H1 (cell line): Measurements from ENCODE around the gene GPRIN3. TPM values are rescaled to one million over a fixed set of nuclear protein-coding genes. Genes with fewer than 3 reads are reported as not detected.

Experiments used
- CTCF ChIA-PET: fragments of 300-600 bp; sonication (Branson Sonifier 250); formaldehyde crosslinking; loops from one replicate; lab custom pipeline; 2021; ENCODE audit not compliant: partially characterized antibody; lab: Charles Lee
- POLR2A ChIA-PET: fragments of 300-600 bp; sonication (Branson Sonifier 250); formaldehyde crosslinking; loops from one replicate; lab custom pipeline; 2021; ENCODE audit warnings: inconsistent platforms; ENCODE audit not compliant: partially characterized antibody; lab: Charles Lee
- DNase-seq, 2 experiments: peaks; one replicate each; pipeline versions ENCODE4 v3.0.0 to v3.0.0-alpha.2; 2010 to 2022; ENCODE audit warnings: low spot score in 2 of 2, low read depth in 1 of 2, mixed read lengths in 1 of 2
- FAIRE-seq: peaks from 2 replicates; lab custom pipeline; 2011; peaks lifted over from hg19 to GRCh38; lab: Jason Lieb, UNC
- H2AFZ ChIP-seq: 2 replicates; pipeline ENCODE4 v1.8.1; 2012; ENCODE audit warnings: low read length, inconsistent platforms
- H2AK5ac ChIP-seq: 2 replicates; pipeline ENCODE4 v1.6.1; 2013; ENCODE audit warnings: low read depth, low read length
- H2BK120ac ChIP-seq: replicated peaks from 2 replicates; pipeline ENCODE3; 2013; ENCODE audit warnings: low read depth, low read length, inconsistent platforms
- H2BK12ac ChIP-seq: 2 replicates; pipeline ENCODE4 v1.6.1; 2013; ENCODE audit warnings: low read depth, low read length
- H2BK15ac ChIP-seq: 2 replicates; pipeline ENCODE4 v1.6.1; 2013; ENCODE audit warnings: low read length
- H2BK20ac ChIP-seq: 2 replicates; pipeline ENCODE4 v1.6.1; 2013; ENCODE audit warnings: low read length
- H2BK5ac ChIP-seq: 2 replicates; pipeline ENCODE4 v1.6.1; 2013; ENCODE audit warnings: low read depth, low read length
- H3K14ac ChIP-seq: 2 replicates; pipeline ENCODE4 v1.6.1; 2013; ENCODE audit warnings: inconsistent platforms; ENCODE audit not compliant: insufficient read length
- H3K18ac ChIP-seq: 2 replicates; pipeline ENCODE4 v1.6.1; 2013; ENCODE audit warnings: low read length; ENCODE audit errors: extremely low read depth
- H3K23ac ChIP-seq: 2 replicates; pipeline ENCODE4 v1.6.1; 2013; ENCODE audit warnings: inconsistent platforms; ENCODE audit not compliant: insufficient read length
- H3K23me2 ChIP-seq: 2 replicates; pipeline ENCODE4 v1.6.1; 2013; ENCODE audit warnings: low read depth, low read length
- H3K27ac ChIP-seq: 2 replicates; pipeline ENCODE4 v1.6.1; 2011; ENCODE audit warnings: low read depth, low read length, inconsistent platforms
- H3K27me3 ChIP-seq, 4 experiments: replicated peaks in 1 of 4; 1 replicate in 1 of 4; 2 replicates in 3 of 4; pipeline versions ENCODE4 v1.6.1 to v1.8.1; 2011 to 2013; ENCODE audit warnings: low read length in 3 of 4, mild to moderate bottlenecking in 3 of 4, inconsistent platforms in 2 of 4, mixed read lengths in 2 of 4, moderate library complexity in 1 of 4; ENCODE audit not compliant: control insufficient read depth in 3 of 4, insufficient read depth in 3 of 4; ENCODE audit errors: extremely low read depth in 1 of 4
- H3K36me3 ChIP-seq, 4 experiments: 2 replicates each; pipeline versions ENCODE4 v1.6.1 to v1.8.1; 2011 to 2013; ENCODE audit warnings: mild to moderate bottlenecking in 4 of 4, low read length in 3 of 4, moderate library complexity in 2 of 4, control low read depth in 1 of 4, inconsistent platforms in 1 of 4; ENCODE audit not compliant: insufficient read depth in 4 of 4, control insufficient read depth in 2 of 4
- H3K4ac ChIP-seq: replicated peaks from 2 replicates; pipeline ENCODE3; 2013; ENCODE audit warnings: low read length, low read depth, mixed read lengths, inconsistent platforms; ENCODE audit not compliant: insufficient read length
- H3K4me1 ChIP-seq, 4 experiments: replicated peaks in 1 of 4; 1 replicate in 1 of 4; 2 replicates in 3 of 4; pipeline versions ENCODE4 v1.6.1 to v1.8.1; 2011 to 2013; ENCODE audit warnings: low read length in 3 of 4, inconsistent platforms in 2 of 4, mixed read lengths in 1 of 4; ENCODE audit not compliant: insufficient read depth in 4 of 4, control insufficient read depth in 3 of 4
- H3K4me2 ChIP-seq, 2 experiments: 2 replicates each; pipeline versions ENCODE4 v1.6.1 to v1.8.1; 2011 to 2013; ENCODE audit warnings: low read depth in 2 of 2, low read length in 2 of 2, control low read depth in 1 of 2, inconsistent platforms in 1 of 2, mild to moderate bottlenecking in 1 of 2; ENCODE audit not compliant: insufficient read depth in 1 of 2
- H3K4me3 ChIP-seq, 4 experiments: fragments of 200-600, 300-600 bp in 1 of 4; sonication (generic), shearing (Covaris generic), sonication (Bioruptor Twin) in 1 of 4; 2 replicates each; pipeline versions ENCODE4 v1.5.1 to v1.8.1; 2011 to 2016; ENCODE audit warnings: low read length in 4 of 4, low read depth in 3 of 4, control low read depth in 2 of 4, inconsistent platforms in 2 of 4, mild to moderate bottlenecking in 2 of 4, mixed read lengths in 1 of 4, moderate library complexity in 1 of 4; ENCODE audit not compliant: insufficient read depth in 2 of 4; ENCODE audit errors: extremely low read depth in 1 of 4
- H3K56ac ChIP-seq: replicated peaks from 2 replicates; pipeline ENCODE3; 2013; ENCODE audit warnings: low read depth, mild to moderate bottlenecking, mixed read lengths, low read length, inconsistent platforms; ENCODE audit not compliant: insufficient read length
- H3K79me1 ChIP-seq: 2 replicates; pipeline ENCODE4 v1.6.1; 2013; ENCODE audit warnings: low read depth, low read length, control low read depth
- H3K79me2 ChIP-seq, 2 experiments: 2 replicates each; pipeline versions ENCODE4 v1.6.1 to v1.8.1; 2012 to 2013; ENCODE audit warnings: low read length in 2 of 2, mild to moderate bottlenecking in 2 of 2, inconsistent platforms in 1 of 2; ENCODE audit not compliant: insufficient read depth in 2 of 2, control insufficient read depth in 1 of 2
- H3K9ac ChIP-seq, 4 experiments: replicated peaks in 1 of 4; 1 replicate in 1 of 4; 2 replicates in 3 of 4; pipeline versions ENCODE4 v1.6.1 to v1.8.1; 2011 to 2013; ENCODE audit warnings: low read depth in 3 of 4, low read length in 3 of 4, control low read depth in 2 of 4, mild to moderate bottlenecking in 2 of 4, moderate library complexity in 2 of 4, inconsistent platforms in 1 of 4; ENCODE audit errors: extremely low read depth in 1 of 4
- H3K9me3 ChIP-seq, 2 experiments: 2 replicates each; pipeline versions ENCODE4 v1.6.1 to v1.8.1; 2012 to 2013; ENCODE audit warnings: mild to moderate bottlenecking in 2 of 2, moderate library complexity in 2 of 2, control low read depth in 1 of 2, inconsistent platforms in 1 of 2, low read depth in 1 of 2, low read length in 1 of 2, mixed read lengths in 1 of 2; ENCODE audit not compliant: insufficient read depth in 2 of 2
- H4K20me1 ChIP-seq, 2 experiments: replicated peaks in 1 of 2; 2 replicates each; pipeline versions ENCODE3 to v1.8.1; 2011 to 2013; ENCODE audit warnings: inconsistent platforms in 2 of 2, low read length in 2 of 2, mild to moderate bottlenecking in 1 of 2; ENCODE audit not compliant: insufficient read depth in 2 of 2, control insufficient read depth in 1 of 2
- H4K5ac ChIP-seq: 2 replicates; pipeline ENCODE4 v1.6.1; 2013; ENCODE audit warnings: low read length, low read depth, mixed read lengths, inconsistent platforms; ENCODE audit not compliant: insufficient read length
- H4K8ac ChIP-seq: 2 replicates; pipeline ENCODE4 v1.8.0; 2013; ENCODE audit warnings: mild to moderate bottlenecking, moderate library complexity, low read length, inconsistent platforms; ENCODE audit not compliant: insufficient read depth; ENCODE audit errors: extremely low read depth
- H4K91ac ChIP-seq: replicated peaks from 2 replicates; pipeline ENCODE3; 2013; ENCODE audit warnings: low read length, mixed read lengths, inconsistent platforms; ENCODE audit not compliant: insufficient read length
- ATF2 ChIP-seq: IDR thresholded peaks from 2 replicates; pipeline ENCODE4 v1.6.1; 2012; ENCODE audit warnings: low read length, inconsistent platforms
- CTBP2 ChIP-seq: IDR thresholded peaks from 2 replicates; pipeline ENCODE4 v1.7.0; 2011; ENCODE audit warnings: borderline replicate concordance, mild to moderate bottlenecking, moderate library complexity, mixed read lengths, low read length; ENCODE audit not compliant: insufficient read depth, insufficient read length
- MAX ChIP-seq: IDR thresholded peaks from 2 replicates; pipeline ENCODE4 v1.6.1; 2012; ENCODE audit warnings: inconsistent platforms
- NRF1 ChIP-seq: IDR thresholded peaks from 2 replicates; pipeline ENCODE4 v1.6.1; 2011; ENCODE audit warnings: mild to moderate bottlenecking, low read depth, low read length, improper control_type of control experiment
- SP2 ChIP-seq: IDR thresholded peaks from 2 replicates; pipeline ENCODE4 v1.6.1; 2012; ENCODE audit warnings: mild to moderate bottlenecking, low read length, inconsistent platforms
- TBP ChIP-seq: IDR thresholded peaks from 2 replicates; pipeline ENCODE4 v1.6.1; 2011; ENCODE audit warnings: low read depth, low read length, improper control_type of control experiment
- WGBS, 2 experiments: shearing (Covaris generic) in 1 of 2; methylation state at CpG; one replicate each; pipeline versions ENCODE4 v1.1.6 to v1.1.7; 2013 to 2015; ENCODE audit warnings: low lambda C conversion rate in 2 of 2, mixed read lengths in 2 of 2, inconsistent platforms in 1 of 2, low coverage in 1 of 2, missing lambda C conversion rate in 1 of 2; ENCODE audit not compliant: insufficient replicate concordance in 2 of 2, insufficient coverage in 1 of 2, insufficient read length in 1 of 2; ENCODE audit errors: extremely low coverage in 1 of 2, missing lambda C conversion rate in 1 of 2; 5-methylcytosine and 5-hydroxymethylcytosine counted together
- polyA plus RNA-seq, 7 experiments: library from polyadenylated mRNA; depleted of rRNA in 3 of 7; stranded (reverse) in 5 of 7; unstranded in 2 of 7; fragments of >200 nt in 5 of 7; fragments of 200-250 nt in 2 of 7; gene quantifications; 1 replicate in 5 of 7; 2 replicates in 1 of 7; 4 replicates in 1 of 7; pipeline versions ENCODE4 v1.2.1 to v1.2.3, GENCODE V29; 2011 to 2013; ENCODE audit warnings: missing spikeins in 2 of 7, mixed read lengths in 2 of 7
- total RNA-seq: library from RNA; stranded (reverse); fragmentation: NEBNext Ultra II Directional; extraction: Animal tissue kit (Norgen Biotek cat#: 25700); gene quantifications from 2 replicates; pipeline ENCODE4 v1.2.1, GENCODE V29; 2021

GPRIN3 gene
- total and polyA plus RNA-seq, 2 of the 8 experiments (the other 6 are each of a cell fraction or from before 2014, with no cell fraction given), result 0.17 to 1.4 TPM

GRCh38 chr4:89331686-89332544 lies 24.3 kb upstream of the GPRIN3 start:
- Histone ChIP-seq H4K20me1 (no peaks in the 10 kb centered on the region), H3K27ac (no peak overlapping the region), H3K23ac (no peak overlapping the region), H2BK15ac (no peak overlapping the region), H4K91ac (no peak overlapping the region), H2BK120ac (no peak overlapping the region), H3K79me1 (no peaks in the 10 kb centered on the region), H3K79me2 (no peaks in the 10 kb centered on the region), H3K36me3 (no peaks in the 10 kb centered on the region), H3K9ac (no peak overlapping the region), H3K18ac (no peak overlapping the region), H3K4me3 (no peak overlapping the region), H3K4me1 (no peaks in the 10 kb centered on the region), H3K9me3 (no peaks in the 10 kb centered on the region), H3K56ac (no peak overlapping the region), H3K14ac (no peak overlapping the region), H2BK12ac (no peak overlapping the region), H2AK5ac (no peak overlapping the region), H3K4me2 (no peak overlapping the region), H3K4ac (no peak overlapping the region), H4K5ac (no peak overlapping the region), H2BK5ac (no peak overlapping the region), H2BK20ac (no peak overlapping the region), H4K8ac (no peak overlapping the region), H3K23me2 (no peaks in the 10 kb centered on the region), H3K27me3 (no peaks in the 10 kb centered on the region), H2AFZ (no peak overlapping the region)
- CTCF ChIA-PET, result interaction anchor here (0.8 kb wide), 1 partner anchor 72 kb away, joined by 3 read pairs; no protein-coding TSS in a partner anchor
- 94% methylated on average over 5 of the region's 5 CpGs; no CpG with 5 or more reads in 1 of the 2 experiments for WGBS, 2 experiments
- FAIRE-seq (no peak), DNase-seq (no peak)
- POLR2A ChIA-PET, result interaction anchor here (1.1 kb wide), 1 partner anchor 24 kb away, joined by 3 read pairs; the partner anchor contains the start of gene GPRIN3
- no peak for TF ChIP-seq ATF2
- TF ChIP-seq NRF1, result no peak
- no peak for TF ChIP-seq MAX
- TF ChIP-seq CTBP2, result no peak
- TF ChIP-seq SP2, result no peak
- no peak for TF ChIP-seq TBP
